Loucy (cell line): ENCODE measurements around the gene CPZ.

Experiments used
- H2AFZ ChIP-seq: fragments of 200-600 bp; sonication (generic); 2 replicates; pipeline ENCODE4 v1.6.0; 2016; ENCODE audit warnings: antibody characterized with exemption, mild to moderate bottlenecking, low read length, moderate library complexity
- H3F3A ChIP-seq: fragments of 200-600 bp; 2 replicates; pipeline ENCODE4 v1.6.0; 2016; ENCODE audit warnings: antibody characterized with exemption, low read depth, mild to moderate bottlenecking
- H3K27me3 ChIP-seq: fragments of 200-600 bp; sonication (generic); 2 replicates; pipeline ENCODE4 v1.6.1; 2014; ENCODE audit warnings: low read length, mild to moderate bottlenecking; ENCODE audit not compliant: insufficient read depth, poor library complexity, severe bottlenecking
- H3K36me3 ChIP-seq: fragments of 200-600 bp; sonication (generic); 2 replicates; pipeline ENCODE4 v1.6.1; 2016; ENCODE audit warnings: low read length; ENCODE audit not compliant: insufficient read depth
- H3K4me1 ChIP-seq: fragments of 200-600 bp; sonication (generic); 2 replicates; pipeline ENCODE4 v1.5.1; 2014; ENCODE audit warnings: low read length, mild to moderate bottlenecking; ENCODE audit not compliant: insufficient read depth, poor library complexity, severe bottlenecking
- H3K4me2 ChIP-seq: fragments of 200-600 bp; sonication (generic); 2 replicates; pipeline ENCODE4 v1.6.0; 2014; ENCODE audit warnings: antibody characterized with exemption, low read length, low read depth, mild to moderate bottlenecking; ENCODE audit not compliant: poor library complexity, severe bottlenecking
- H3K4me3 ChIP-seq: fragments of 200-600 bp; sonication (generic); 2 replicates; pipeline ENCODE4 v1.5.1; 2014; ENCODE audit warnings: low read length, mild to moderate bottlenecking, mixed read lengths; ENCODE audit not compliant: poor library complexity, severe bottlenecking
- H3K79me2 ChIP-seq: fragments of 200-600 bp; sonication (generic); 2 replicates; pipeline ENCODE4 v1.6.1; 2014; ENCODE audit warnings: low read length; ENCODE audit not compliant: insufficient read depth
- H3K9ac ChIP-seq: fragments of 200-600 bp; sonication (generic); 2 replicates; pipeline ENCODE4 v1.6.0; 2014; ENCODE audit warnings: mild to moderate bottlenecking, low read depth, low read length, moderate library complexity; ENCODE audit not compliant: poor library complexity, severe bottlenecking
- H3K9me2 ChIP-seq: fragments of 200-600 bp; sonication (generic); replicated peaks from 2 replicates; pipeline ENCODE4 v1.6.1; 2016; ENCODE audit warnings: low read depth, low read length, mixed read lengths
- H3K9me3 ChIP-seq: fragments of 200-600 bp; sonication (generic); 2 replicates; pipeline ENCODE4 v1.6.1; 2014; ENCODE audit warnings: mild to moderate bottlenecking, antibody characterized with exemption, low read length, low read depth; ENCODE audit not compliant: insufficient read depth
- H4K20me1 ChIP-seq: fragments of 200-600 bp; sonication (generic); 2 replicates; pipeline ENCODE4 v1.6.0; 2014; ENCODE audit warnings: antibody characterized with exemption, low read length, mild to moderate bottlenecking; ENCODE audit not compliant: insufficient read depth, poor library complexity, severe bottlenecking
- CTCF ChIP-seq: fragments of 200-600 bp; sonication (generic); conservative IDR thresholded peaks from 2 replicates; pipeline ENCODE4 v1.5.1; 2014; ENCODE audit warnings: mild to moderate bottlenecking, antibody characterized with exemption, low read length
- EZH2phosphoT487 ChIP-seq: fragments of 200-600 bp; IDR thresholded peaks from 2 replicates; pipeline ENCODE4 v1.6.1; 2018; ENCODE audit warnings: antibody characterized with exemption, mild to moderate bottlenecking, moderate library complexity, borderline replicate concordance

The CPZ gene

DNA sequence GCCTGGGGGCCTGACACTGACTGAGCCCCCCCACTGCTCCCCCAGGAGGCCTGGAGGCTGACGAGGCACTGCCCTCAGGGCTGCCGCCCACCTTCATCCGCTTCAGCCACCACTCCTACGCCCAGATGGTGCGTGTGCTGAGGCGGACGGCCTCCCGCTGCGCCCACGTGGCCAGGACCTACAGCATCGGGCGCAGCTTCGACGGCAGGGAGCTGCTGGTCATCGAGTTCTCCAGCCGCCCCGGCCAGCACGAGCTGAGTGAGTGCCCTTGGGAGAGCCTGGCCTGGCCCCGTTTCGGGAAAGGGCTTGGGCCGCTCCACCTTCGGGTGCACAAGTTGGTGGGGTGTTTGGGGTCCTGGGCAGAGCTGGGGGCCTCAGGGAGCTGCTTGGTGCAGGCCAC is 11.4 kb downstream of the CPZ start:
- Histone ChIP-seq H3K4me2 (no peak overlapping the region), H3F3A (no peaks in the 10 kb centered on the region), H3K9me3 (no peaks in the 10 kb centered on the region; the same call in 1 of the 2 replicates), H3K9ac (no peak overlapping the region), H2AFZ (no peak overlapping the region), H3K27me3 (no peaks in the 10 kb centered on the region), H3K9me2 (no peaks in the 10 kb centered on the region), H3K4me1 (no peaks in the 10 kb centered on the region), H4K20me1 (no peaks in the 10 kb centered on the region), H3K36me3 (no peaks in the 10 kb centered on the region), H3K79me2 (no peaks in the 10 kb centered on the region), H3K4me3 (no peak overlapping the region)
- TF ChIP-seq CTCF (no peak), EZH2phosphoT487 (no peak)

DNA sequence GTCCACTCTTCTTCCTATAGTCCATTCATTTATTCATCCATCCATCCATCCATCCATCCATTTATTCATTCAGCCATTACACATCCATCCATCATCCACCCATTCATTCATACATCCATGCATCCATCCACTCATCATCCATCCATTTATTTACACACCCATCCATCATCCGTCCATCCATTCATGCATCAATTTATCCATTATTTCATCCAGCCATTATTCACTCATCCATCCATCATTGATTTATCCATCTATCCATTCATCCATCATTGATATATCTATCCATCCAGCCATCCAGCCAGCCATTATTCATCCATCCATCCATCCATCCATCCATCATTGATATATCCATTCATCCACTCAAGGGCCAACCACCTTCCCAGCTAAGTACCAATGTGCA is 12.7 kb downstream of the CPZ start:
- Histone ChIP-seq H3K79me2 (no peaks in the 10 kb centered on the region), H4K20me1 (no peaks in the 10 kb centered on the region), H3F3A (no peaks in the 10 kb centered on the region), H2AFZ (no peak overlapping the region), H3K4me3 (no peak overlapping the region), H3K36me3 (no peaks in the 10 kb centered on the region), H3K9me2 (no peaks in the 10 kb centered on the region), H3K4me1 (no peaks in the 10 kb centered on the region), H3K9ac (no peak overlapping the region), H3K4me2 (no peak overlapping the region), H3K9me3 (no peaks in the 10 kb centered on the region; the same call in 1 of the 2 replicates), H3K27me3 (no peaks in the 10 kb centered on the region)
- no peak for TF ChIP-seq CTCF
- TF ChIP-seq EZH2phosphoT487 = no peak

- Histone ChIP-seq H4K20me1 (no peaks in the 10 kb centered on the region), H3K36me3 (no peaks in the 10 kb centered on the region), H3K9me2 (no peaks in the 10 kb centered on the region), H3K9me3 (no peaks in the 10 kb centered on the region; the same call in 1 of the 2 replicates), H3K4me1 (no peaks in the 10 kb centered on the region), H3K9ac (no peak overlapping the region), H3K27me3 (no peaks in the 10 kb centered on the region), H3K79me2 (no peaks in the 10 kb centered on the region), H3F3A (no peaks in the 10 kb centered on the region), H3K4me2 (no peak overlapping the region), H2AFZ (no peak overlapping the region), H3K4me3 (no peak overlapping the region)
- TF ChIP-seq EZH2phosphoT487 = no peak
- no peak for TF ChIP-seq CTCF
Observed at GRCh38 chr4:8606476-8606875, 13.9 kb downstream of the CPZ start.
